GM12878 (cell line): ENCODE results near the gene ZBTB7B. TPM values are rescaled to one million over a fixed set of nuclear protein-coding genes. Genes with fewer than 3 reads are reported as not detected.

Source experiments
- KDM1A ChIP-seq: fragments of 200-600 bp; sonication (generic); IDR thresholded peaks from 2 replicates; pipeline ENCODE4 v1.6.1; 2016; ENCODE audit warnings: borderline replicate concordance
- MEF2B ChIP-seq: fragments of 450-650 bp; IDR thresholded peaks from 2 replicates; pipeline ENCODE4 v1.6.1; 2018; ENCODE audit warnings: mild to moderate bottlenecking, moderate library complexity; ENCODE audit not compliant: partially characterized antibody, poor library complexity, severe bottlenecking
- SPI1 ChIP-seq: IDR thresholded peaks from 2 replicates; pipeline ENCODE4 v1.6.1; 2011; ENCODE audit warnings: low read depth, mild to moderate bottlenecking, low read length, moderate library complexity, borderline replicate concordance; ENCODE audit not compliant: insufficient read depth
- TCF12 ChIP-seq: IDR thresholded peaks from 2 replicates; pipeline ENCODE4 v1.6.1; 2011; ENCODE audit warnings: low read depth, mild to moderate bottlenecking, low read length
- polyA plus RNA-seq, 11 experiments: library from polyadenylated mRNA; depleted of rRNA in 4 of 11; unstranded in 6 of 11; stranded (reverse) in 5 of 11; fragments of >200 nt; fragmentation: Nextera tagmentation in 4 of 11; fragmentation: Illumina TruSeq in 1 of 11; extraction: Ambion mirVana in 4 of 11; extraction: Trizol in 1 of 11; gene quantifications; 1 replicate in 1 of 11; 2 replicates in 10 of 11; pipeline versions ENCODE4 v1.2.1 to v1.2.3, GENCODE V29; 2011 to 2016; ENCODE audit warnings: inconsistent platforms in 2 of 11, missing spikeins in 2 of 11, low read depth in 1 of 11
- total RNA-seq, 4 experiments: library from RNA; depleted of rRNA in 3 of 4; stranded (reverse); fragments of >200 nt in 3 of 4; fragmentation: Illumina TruSeq in 1 of 4; extraction: Trizol in 1 of 4; gene quantifications; 2 replicates each; pipeline versions ENCODE4 v1.2.1 to v1.2.3, GENCODE V29; 2013 to 2021
- TF ChIP-seq, protein P1 (sequence below): fragments of 450-650 bp; formaldehyde crosslinking; IDR thresholded peaks from 2 replicates; pipeline ENCODE4 v1.5.0; 2022; ENCODE audit warnings: mild to moderate bottlenecking, missing genetic modification characterization
- TF ChIP-seq, protein P2 (sequence below): fragments of 450-650 bp; IDR thresholded peaks from 2 replicates; pipeline ENCODE4 v1.6.1; 2017; ENCODE audit warnings: mild to moderate bottlenecking, moderate library complexity

ZBTB7B gene
- total and polyA plus RNA-seq, 10 of the 15 experiments (the other 5 are each of a cell fraction or from before 2014, with no cell fraction given): 0.11 to 44.9 (median 11.3) TPM

DNA sequence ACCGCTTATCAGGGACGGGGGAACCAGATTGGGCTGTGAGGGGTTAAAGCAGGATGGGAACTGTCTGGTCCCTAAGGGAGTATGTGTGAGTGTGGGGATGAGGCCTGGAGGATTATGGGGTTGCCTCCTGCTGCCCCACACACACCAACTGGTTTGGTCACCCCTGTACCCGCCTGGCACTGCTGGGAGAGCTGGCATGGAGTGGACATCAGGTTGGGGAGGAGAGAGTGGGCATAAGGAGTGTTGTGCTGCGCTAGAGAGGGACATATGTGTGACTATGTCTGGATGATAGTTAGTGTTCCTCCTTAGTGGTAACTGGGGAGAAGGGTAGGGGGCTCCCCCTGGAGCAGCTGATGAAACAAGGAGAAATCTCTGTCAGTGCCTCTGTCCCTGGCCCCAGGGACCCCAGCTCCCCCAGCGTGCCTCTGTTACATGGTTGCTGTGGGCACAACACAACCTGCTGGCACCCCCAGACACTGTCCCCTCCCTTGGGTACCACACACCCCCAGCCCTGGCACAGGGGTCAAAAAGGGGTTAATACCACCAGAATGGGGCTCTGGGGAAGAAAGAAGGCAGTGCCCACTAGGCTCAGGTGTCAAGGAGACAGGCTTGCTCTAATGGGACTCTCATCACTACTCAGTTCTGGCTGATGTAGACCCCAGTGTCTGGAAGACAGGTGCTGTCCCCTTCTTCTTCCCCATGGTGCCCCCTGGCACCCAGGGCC is 1.9 kb downstream of the ZBTB7B start (continued):
- TF ChIP-seq, protein P1, sequence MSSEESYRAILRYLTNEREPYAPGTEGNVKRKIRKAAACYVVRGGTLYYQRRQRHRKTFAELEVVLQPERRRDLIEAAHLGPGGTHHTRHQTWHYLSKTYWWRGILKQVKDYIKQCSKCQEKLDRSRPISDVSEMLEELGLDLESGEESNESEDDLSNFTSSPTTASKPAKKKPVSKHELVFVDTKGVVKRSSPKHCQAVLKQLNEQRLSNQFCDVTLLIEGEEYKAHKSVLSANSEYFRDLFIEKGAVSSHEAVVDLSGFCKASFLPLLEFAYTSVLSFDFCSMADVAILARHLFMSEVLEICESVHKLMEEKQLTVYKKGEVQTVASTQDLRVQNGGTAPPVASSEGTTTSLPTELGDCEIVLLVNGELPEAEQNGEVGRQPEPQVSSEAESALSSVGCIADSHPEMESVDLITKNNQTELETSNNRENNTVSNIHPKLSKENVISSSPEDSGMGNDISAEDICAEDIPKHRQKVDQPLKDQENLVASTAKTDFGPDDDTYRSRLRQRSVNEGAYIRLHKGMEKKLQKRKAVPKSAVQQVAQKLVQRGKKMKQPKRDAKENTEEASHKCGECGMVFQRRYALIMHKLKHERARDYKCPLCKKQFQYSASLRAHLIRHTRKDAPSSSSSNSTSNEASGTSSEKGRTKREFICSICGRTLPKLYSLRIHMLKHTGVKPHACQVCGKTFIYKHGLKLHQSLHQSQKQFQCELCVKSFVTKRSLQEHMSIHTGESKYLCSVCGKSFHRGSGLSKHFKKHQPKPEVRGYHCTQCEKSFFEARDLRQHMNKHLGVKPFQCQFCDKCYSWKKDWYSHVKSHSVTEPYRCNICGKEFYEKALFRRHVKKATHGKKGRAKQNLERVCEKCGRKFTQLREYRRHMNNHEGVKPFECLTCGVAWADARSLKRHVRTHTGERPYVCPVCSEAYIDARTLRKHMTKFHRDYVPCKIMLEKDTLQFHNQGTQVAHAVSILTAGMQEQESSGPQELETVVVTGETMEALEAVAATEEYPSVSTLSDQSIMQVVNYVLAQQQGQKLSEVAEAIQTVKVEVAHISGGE (CRISPR knock-in tag): no peak
- TF ChIP-seq MEF2B (no peak), SPI1 (no peak), TCF12 (no peak), KDM1A (no peak)
- TF ChIP-seq, protein P2, sequence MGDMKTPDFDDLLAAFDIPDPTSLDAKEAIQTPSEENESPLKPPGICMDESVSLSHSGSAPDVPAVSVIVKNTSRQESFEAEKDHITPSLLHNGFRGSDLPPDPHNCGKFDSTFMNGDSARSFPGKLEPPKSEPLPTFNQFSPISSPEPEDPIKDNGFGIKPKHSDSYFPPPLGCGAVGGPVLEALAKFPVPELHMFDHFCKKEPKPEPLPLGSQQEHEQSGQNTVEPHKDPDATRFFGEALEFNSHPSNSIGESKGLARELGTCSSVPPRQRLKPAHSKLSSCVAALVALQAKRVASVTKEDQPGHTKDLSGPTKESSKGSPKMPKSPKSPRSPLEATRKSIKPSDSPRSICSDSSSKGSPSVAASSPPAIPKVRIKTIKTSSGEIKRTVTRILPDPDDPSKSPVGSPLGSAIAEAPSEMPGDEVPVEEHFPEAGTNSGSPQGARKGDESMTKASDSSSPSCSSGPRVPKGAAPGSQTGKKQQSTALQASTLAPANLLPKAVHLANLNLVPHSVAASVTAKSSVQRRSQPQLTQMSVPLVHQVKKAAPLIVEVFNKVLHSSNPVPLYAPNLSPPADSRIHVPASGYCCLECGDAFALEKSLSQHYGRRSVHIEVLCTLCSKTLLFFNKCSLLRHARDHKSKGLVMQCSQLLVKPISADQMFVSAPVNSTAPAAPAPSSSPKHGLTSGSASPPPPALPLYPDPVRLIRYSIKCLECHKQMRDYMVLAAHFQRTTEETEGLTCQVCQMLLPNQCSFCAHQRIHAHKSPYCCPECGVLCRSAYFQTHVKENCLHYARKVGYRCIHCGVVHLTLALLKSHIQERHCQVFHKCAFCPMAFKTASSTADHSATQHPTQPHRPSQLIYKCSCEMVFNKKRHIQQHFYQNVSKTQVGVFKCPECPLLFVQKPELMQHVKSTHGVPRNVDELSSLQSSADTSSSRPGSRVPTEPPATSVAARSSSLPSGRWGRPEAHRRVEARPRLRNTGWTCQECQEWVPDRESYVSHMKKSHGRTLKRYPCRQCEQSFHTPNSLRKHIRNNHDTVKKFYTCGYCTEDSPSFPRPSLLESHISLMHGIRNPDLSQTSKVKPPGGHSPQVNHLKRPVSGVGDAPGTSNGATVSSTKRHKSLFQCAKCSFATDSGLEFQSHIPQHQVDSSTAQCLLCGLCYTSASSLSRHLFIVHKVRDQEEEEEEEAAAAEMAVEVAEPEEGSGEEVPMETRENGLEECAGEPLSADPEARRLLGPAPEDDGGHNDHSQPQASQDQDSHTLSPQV: no peak
